ENCODE data around the gene ZC3H18. TPM values are rescaled to one million over a fixed set of nuclear protein-coding genes. Genes with fewer than 3 reads are reported as not detected.

Gene ZC3H18
- total RNA-seq, 1 experiment from 2014 or later, result 61.8 TPM

GRCh38 chr16:88661468-88661867 lies 91.3 kb downstream of the ZC3H18 start:
- Mint-ChIP-seq H3K4me3 (peak overlapping the region; percentile 44), H3K4me1 (peaks cover 17% of the 10 kb centered on the region), H3K27me3 (ENCODE audit: low read depth) (no peaks in the 10 kb centered on the region; the same call in 1 of the 2 replicates), H3K36me3 (peaks cover 5% of the 10 kb centered on the region; the same call in 1 of the 2 replicates), H3K27ac (peak overlapping the region; percentile 75), H3K9me3 (no peaks in the 10 kb centered on the region)
- ChIA-PET POLR2A (no interaction called here), CTCF (no interaction called here)
- DNase-seq (ENCODE audit: low spot score) (no peak), ATAC-seq (no peak)
- TF ChIP-seq SP1 (CRISPR knock-in tag; conservative IDR thresholded peaks at IDR 0.05) (no peak), FOXP4 (CRISPR knock-in tag; IDR thresholded peaks at IDR 0.05) (no peak), GRHL2 (CRISPR knock-in tag; IDR thresholded peaks at IDR 0.05; ENCODE audit: insufficient replicate concordance, severe bottlenecking) (no peak), TEAD4 (CRISPR knock-in tag; IDR thresholded peaks at IDR 0.05) (no peak), ZNF396 (CRISPR knock-in tag; IDR thresholded peaks at IDR 0.05; ENCODE audit: borderline replicate concordance) (no peak), ZNF138 (CRISPR knock-in tag; conservative IDR thresholded peaks at IDR 0.05) (no peak), MXD4 (CRISPR knock-in tag; IDR thresholded peaks at IDR 0.05; ENCODE audit: borderline replicate concordance) (no peak), ATF3 (CRISPR knock-in tag; conservative IDR thresholded peaks at IDR 0.05) (no peak), JUN (CRISPR knock-in tag; IDR thresholded peaks at IDR 0.05) (no peak), ZNF512 (CRISPR knock-in tag; IDR thresholded peaks at IDR 0.05; ENCODE audit: borderline replicate concordance) (no peak), CBFB (CRISPR knock-in tag; IDR thresholded peaks at IDR 0.05; ENCODE audit: low read depth) (no peak), ESRRA (CRISPR knock-in tag; IDR thresholded peaks at IDR 0.05; ENCODE audit: borderline replicate concordance) (no peak), JAZF1 (CRISPR knock-in tag; IDR thresholded peaks at IDR 0.05) (no peak), KAT7 (CRISPR knock-in tag; IDR thresholded peaks at IDR 0.05; ENCODE audit: borderline replicate concordance) (no peak), CTCF (IDR thresholded peaks at IDR 0.05) (no peak), USF2 (CRISPR knock-in tag; IDR thresholded peaks at IDR 0.05) (no peak), ZNF263 (CRISPR knock-in tag; IDR thresholded peaks at IDR 0.05; ENCODE audit: low read depth) (no peak), IRF1 (CRISPR knock-in tag; IDR thresholded peaks at IDR 0.05) (no peak), NR3C1 (CRISPR knock-in tag; conservative IDR thresholded peaks at IDR 0.05; ENCODE audit: low read depth) (no peak), HMGA2 (CRISPR knock-in tag; IDR thresholded peaks at IDR 0.05) (no peak)

Data from WTC11 (cell line).